Heart right ventricle (tissue), 16 donors: ENCODE results near the gene SMARCAL1. TPM values are rescaled to one million over a fixed set of nuclear protein-coding genes. Genes with fewer than 3 reads are reported as not detected.

ENCODE experiments used
- ATAC-seq, 8 donors: fragments of 200-7000 bp; cut with Tn5 transposase; one replicate each; pipeline ENCODE4 v1.9.1; 2020; ENCODE audit warnings: mild to moderate bottlenecking in 8 of 8, moderate library complexity in 8 of 8, moderate number of reproducible peaks in 1 of 8
- DNase-seq, 2 donors: peaks; one replicate each; pipeline ENCODE4 v3.0.0-alpha.2; 2020
- H3K27ac ChIP-seq, 10 donors: fragments of 200-600 bp; sonication (generic) in 2 of 10; one replicate each; pipeline versions ENCODE4 v1.5.0 to v1.8.0; 2020 to 2022; ENCODE audit warnings: mild to moderate bottlenecking in 3 of 10
- H3K27me3 ChIP-seq, 7 donors: fragments of 200-600 bp; one replicate each; pipeline ENCODE4 v1.8.0; 2021 to 2022; ENCODE audit warnings: mild to moderate bottlenecking in 2 of 7
- H3K36me3 ChIP-seq, 9 donors: fragments of 200-600 bp; sonication (generic) in 1 of 9; one replicate each; pipeline versions ENCODE4 v1.5.0 to v1.8.0; 2020 to 2022; ENCODE audit warnings: mild to moderate bottlenecking in 2 of 9
- H3K4me1 ChIP-seq, 9 donors: fragments of 200-600 bp; sonication (generic) in 1 of 9; one replicate each; pipeline versions ENCODE4 v1.5.0 to v1.8.0; 2020 to 2022; ENCODE audit warnings: mild to moderate bottlenecking in 4 of 9
- H3K4me3 ChIP-seq, 10 donors: fragments of 200-600 bp; sonication (generic) in 2 of 10; one replicate each; pipeline versions ENCODE4 v1.5.0 to v1.8.0; 2020 to 2022; ENCODE audit warnings: mild to moderate bottlenecking in 7 of 10, moderate library complexity in 2 of 10
- H3K9me3 ChIP-seq, 11 donors: fragments of 200-600 bp in 10 of 11; sonication (generic) in 2 of 11; one replicate each; pipeline versions ENCODE4 v1.5.0 to v1.8.0; 2013 to 2022; ENCODE audit warnings: mild to moderate bottlenecking in 2 of 11, control low read depth in 1 of 11, moderate library complexity in 1 of 11
- CTCF ChIP-seq, 9 donors: fragments of 200-600 bp; sonication (generic) in 2 of 9; IDR thresholded peaks; one replicate each; pipeline versions ENCODE4 v1.5.0 to v1.8.0; 2021 to 2022; ENCODE audit warnings: antibody characterized with exemption in 9 of 9, mild to moderate bottlenecking in 5 of 9, moderate library complexity in 1 of 9
- WGBS, 2 donors: extraction: QIAGEN DNeasy Blood & Tissue Kit; methylation state at CpG; one replicate each; pipeline ENCODE4 v1.1.7; 2013; ENCODE audit warnings: inconsistent platforms in 1 of 2; 5-methylcytosine and 5-hydroxymethylcytosine counted together
- intact Hi-C, 10 donors: fragments of 100-400 bp; cut with DNase I; formaldehyde crosslinking; loops; one replicate each; pipeline versions ENCODE4 v1.11.1 to v1.14.2; 2022
- polyA plus RNA-seq, 2 donors: library from polyadenylated mRNA; stranded (reverse); fragments of 200-250 nt; gene quantifications; one replicate each; pipeline ENCODE4 v1.2.3, GENCODE V29; 2013
- total RNA-seq, 10 donors: library from RNA; stranded (reverse); fragmentation: NEBNext Ultra II Directional in 3 of 10; extraction: Animal tissue kit (Norgen Biotek cat#: 25700) in 3 of 10; gene quantifications; one replicate each; pipeline versions ENCODE4 v1.2.1 to v1.2.4, GENCODE V29; 2021 to 2023
- donor health status: Arrhythmogenic right ventricular cardiomyopathy.
- donor health status: ischemic (EF 13 %, LVEDD 7.1; RV severe dilation, severe dysfunction).
- donor health status: healthy with polysubstance abuse.
- donor health status: DM: no; HTN: yes; CAD: no.
- donor health status: DM: no; HTN: no; CAD: no.
- donor health status: ischemic (EF 25% LVEDD 6.9; RV normal size, moderate dysfunction).
- donor health status: ischemic (EF 25% LVEDD 5.7; RV mildly dilated, moderate dysfunction).
- donor health status: healthy.
- donor health status: DM: yes; HTN: yes; CAD: no.
- donor health status: Ischemic cardiomyopathy.
- donor health status: ischemic (EF 35%, LVEDD 5.7; RV mildly dilated, moderate dysfunction).
- donor health status: nonischemic (EF 11% LVEDD 7.7; RV severe dilation, severe dysfunction).
- donor health status: DM: yes; HTN: yes; CAD: no.
- donor health status: PGD.
- donor health status: ischemic (EF 29% LVEDD 5.4; RV normal size, mild dysfunction).
- donor health status: nonischemic (EF 23%, LVEDD 6.1; RV moderate dilation, normal function).

SMARCAL1 gene
- total and polyA plus RNA-seq, 12 donors: 3.8 to 14.8 (median 9.6) TPM

DNA sequence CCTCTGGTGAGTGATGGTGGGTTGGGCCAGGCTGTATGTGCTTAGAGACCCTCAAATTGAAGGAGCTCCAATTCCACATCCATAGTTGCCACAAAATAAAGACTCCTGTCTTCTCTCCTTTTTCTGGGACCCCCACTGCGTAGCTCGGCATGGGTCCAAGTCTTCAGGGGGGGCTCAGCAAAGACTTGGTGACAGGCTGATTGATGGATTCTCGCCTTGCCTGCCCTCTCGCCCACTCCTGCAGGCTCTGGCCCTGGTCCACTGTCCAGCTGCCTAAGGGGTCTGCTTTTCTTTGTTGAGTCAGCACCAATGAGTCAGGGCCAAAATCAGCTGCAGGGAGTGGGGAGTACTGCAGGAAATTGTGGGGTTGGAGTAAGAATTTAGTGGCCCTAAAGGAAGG is 107.8 kb downstream of the SMARCAL1 start:
- no peak for TF ChIP-seq CTCF (IDR thresholded peaks at IDR 0.05)
- ATAC-seq (peak in 1 of 8 donors; percentile 16), DNase-seq (no peak)
- Histone ChIP-seq H3K27ac (no peak overlapping the region), H3K27me3 (no peaks in the 10 kb centered on the region), H3K9me3 (peaks cover 0 to 10% (median 0%) of the 10 kb centered on the region in 11 donors), H3K4me3 (no peak overlapping the region), H3K36me3 (no peaks in the 10 kb centered on the region), H3K4me1 (peaks cover 0 to 10% (median 5%) of the 10 kb centered on the region in 9 donors)
- 89 to 91% methylated on average over 4 of the region's 4 CpGs for WGBS, 2 donors
- intact Hi-C loops: loop anchor here in 4 of 10 donors (5.0 to 10.0 kb wide), 4 partner anchors 57 to 1225 kb away; no protein-coding TSS in a partner anchor

GRCh38 chr2:216522892-216523502 is 110.7 kb downstream of the SMARCAL1 start:
- H3K9me3 ChIP-seq: peaks cover 0 to 10% (median 0%) of the 10 kb centered on the region in 11 donors
- no peak for ATAC-seq
- no peak for TF ChIP-seq CTCF (IDR thresholded peaks at IDR 0.05)
- no peaks in the 10 kb centered on the region for H3K27me3 ChIP-seq
- intact Hi-C loops: loop anchor here in 4 of 10 donors (5.0 to 10.0 kb wide), 4 partner anchors 54 to 1222 kb away; no protein-coding TSS in a partner anchor
- DNase-seq: no peak
- peaks cover 0 to 25% (median 12%) of the 10 kb centered on the region in 9 donors for H3K4me1 ChIP-seq
- H3K36me3 ChIP-seq: no peaks in the 10 kb centered on the region
- WGBS, 2 donors: 92 to 97% methylated on average over 1 of the region's 1 CpG
- H3K4me3 ChIP-seq: no peak overlapping the region
- no peak overlapping the region for H3K27ac ChIP-seq

- H3K36me3 ChIP-seq: no peaks in the 10 kb centered on the region
- intact Hi-C loops: loop anchor here in 1 of 10 donors (10.0 kb wide), 1 partner anchor 1219 kb away; no protein-coding TSS in a partner anchor
- H3K27ac ChIP-seq: peak overlapping the region in 1 of 10 donors; percentile 42
- peak in 6 of 8 donors; percentile 42 to 85 (median 68) for ATAC-seq
- peaks cover 0 to 23% (median 7%) of the 10 kb centered on the region in 9 donors for H3K4me1 ChIP-seq
- H3K9me3 ChIP-seq: peaks cover 0 to 10% (median 0%) of the 10 kb centered on the region in 11 donors
- WGBS, 2 donors: 56 to 61% methylated on average over 4 of the region's 4 CpGs
- no peak for TF ChIP-seq CTCF (IDR thresholded peaks at IDR 0.05)
- no peaks in the 10 kb centered on the region for H3K27me3 ChIP-seq
- H3K4me3 ChIP-seq: no peak overlapping the region
- DNase-seq: no peak
Observed at GRCh38 chr2:216525972-216526371, 113.7 kb downstream of the SMARCAL1 start.

- intact Hi-C loops: loop anchor here in 1 of 10 donors (10.0 kb wide), 1 partner anchor 1218 kb away; no protein-coding TSS in a partner anchor
- DNase-seq (no peak), ATAC-seq (no peak)
- H3K36me3 ChIP-seq: no peaks in the 10 kb centered on the region
- H3K4me1 ChIP-seq: peaks cover 0 to 24% (median 7%) of the 10 kb centered on the region in 9 donors
- no peak overlapping the region for H3K4me3 ChIP-seq
- no peak for TF ChIP-seq CTCF (IDR thresholded peaks at IDR 0.05)
- H3K27me3 ChIP-seq: no peaks in the 10 kb centered on the region
- 92 to 100% methylated on average over 1 of the region's 1 CpG for WGBS, 2 donors
- peaks cover 0 to 10% (median 0%) of the 10 kb centered on the region in 11 donors for H3K9me3 ChIP-seq
- H3K27ac ChIP-seq: no peak overlapping the region
Observed at GRCh38 chr2:216526939-216527338, 114.7 kb downstream of the SMARCAL1 start.
